Spleen (tissue), 7 donors: Measurements from ENCODE around the gene CDYL2.

Experiments used
- CTCF ChIP-seq, 11 experiments: fragments of 200-600 bp in 7 of 11; fragments of 450-650 bp in 4 of 11; sonication (generic) in 4 of 11; IDR thresholded peaks in 8 of 11; conservative IDR thresholded peaks in 3 of 11; 1 replicate in 7 of 11; 2 replicates in 4 of 11; pipeline versions ENCODE4 v1.4.0 to v1.8.0; 2016 to 2021; ENCODE audit warnings: antibody characterized with exemption in 11 of 11, inconsistent platforms in 4 of 11, mild to moderate bottlenecking in 1 of 11
- POLR2AphosphoS5 ChIP-seq, 3 donors: sonication (generic); formaldehyde crosslinking; IDR thresholded peaks; one replicate each; pipeline ENCODE4 v1.5.1; 2017; ENCODE audit warnings: antibody characterized with exemption in 3 of 3
- donor health status: DM: no; HTN: no; CAD: no; lungs with moderate emphysema.
- donor health status: DM: no; HTN: no; CAD: no.
- donor health status: DM: no; HTN: no; CAD: no.

- TF ChIP-seq POLR2AphosphoS5 (IDR thresholded peaks at IDR 0.05) = no peak
- no peak for TF ChIP-seq CTCF (IDR thresholded peaks at IDR 0.05 in 8 of 11, conservative IDR thresholded peaks at IDR 0.05 in 3 of 11)
These were observed 26.6 kb upstream of the CDYL2 start for GRCh38 chr16:80831039-80831438.
